ENCODE results near the gene PAAF1. TPM values are rescaled to one million over a fixed set of nuclear protein-coding genes. Genes with fewer than 3 reads are reported as not detected.

The PAAF1 gene
- total and polyA plus RNA-seq, 12 donors: 14.2 to 55.9 (median 28.0) TPM

DNA sequence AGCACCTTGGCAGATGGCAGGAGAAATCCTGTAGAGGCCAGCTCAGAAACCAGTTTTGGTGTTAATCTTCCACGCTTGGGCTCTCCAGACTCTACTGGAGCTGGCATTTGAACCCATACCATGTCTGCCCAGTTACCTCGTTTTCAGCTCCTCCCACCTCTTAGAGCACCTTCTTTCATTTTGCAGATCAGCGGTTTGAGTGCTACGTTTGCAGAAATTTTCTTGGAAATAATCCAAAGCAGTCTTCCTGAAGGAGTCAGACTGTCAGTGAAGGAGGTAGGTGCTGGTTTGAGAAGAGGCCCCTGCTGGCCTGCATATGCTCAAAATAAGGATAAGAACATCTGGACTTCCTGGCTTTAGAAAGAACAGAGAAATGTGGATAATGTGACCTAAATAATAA, 13.8 kb upstream of the PAAF1 start:
- Histone ChIP-seq H3K9me3 (replicated peaks in 1 of 3) (no peaks in the 10 kb centered on the region), H3K27ac (no peak overlapping the region), H3K4me3 (no peak overlapping the region), H3K36me3 (replicated peaks in 1 of 2) (no peaks in the 10 kb centered on the region), H3K4me1 (replicated peaks in 1 of 2) (peaks cover 6 to 16% of the 10 kb centered on the region in 2 donors), H3K27me3 (no peaks in the 10 kb centered on the region)
- 68 to 89% (median 82%) methylated on average over 4 of the region's 4 CpGs for WGBS, 4 donors
- intact Hi-C loops (cut with DNase I): loop anchor here in 1 of 2 donors (10.0 kb wide), 1 partner anchor 68 kb away; no protein-coding TSS in a partner anchor
- DNase-seq: no peak
- TF ChIP-seq POLR2A (IDR thresholded peaks at IDR 0.05): no peak
- TF ChIP-seq, protein P1, sequence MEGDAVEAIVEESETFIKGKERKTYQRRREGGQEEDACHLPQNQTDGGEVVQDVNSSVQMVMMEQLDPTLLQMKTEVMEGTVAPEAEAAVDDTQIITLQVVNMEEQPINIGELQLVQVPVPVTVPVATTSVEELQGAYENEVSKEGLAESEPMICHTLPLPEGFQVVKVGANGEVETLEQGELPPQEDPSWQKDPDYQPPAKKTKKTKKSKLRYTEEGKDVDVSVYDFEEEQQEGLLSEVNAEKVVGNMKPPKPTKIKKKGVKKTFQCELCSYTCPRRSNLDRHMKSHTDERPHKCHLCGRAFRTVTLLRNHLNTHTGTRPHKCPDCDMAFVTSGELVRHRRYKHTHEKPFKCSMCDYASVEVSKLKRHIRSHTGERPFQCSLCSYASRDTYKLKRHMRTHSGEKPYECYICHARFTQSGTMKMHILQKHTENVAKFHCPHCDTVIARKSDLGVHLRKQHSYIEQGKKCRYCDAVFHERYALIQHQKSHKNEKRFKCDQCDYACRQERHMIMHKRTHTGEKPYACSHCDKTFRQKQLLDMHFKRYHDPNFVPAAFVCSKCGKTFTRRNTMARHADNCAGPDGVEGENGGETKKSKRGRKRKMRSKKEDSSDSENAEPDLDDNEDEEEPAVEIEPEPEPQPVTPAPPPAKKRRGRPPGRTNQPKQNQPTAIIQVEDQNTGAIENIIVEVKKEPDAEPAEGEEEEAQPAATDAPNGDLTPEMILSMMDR (IDR thresholded peaks at IDR 0.05): no peak

DNA sequence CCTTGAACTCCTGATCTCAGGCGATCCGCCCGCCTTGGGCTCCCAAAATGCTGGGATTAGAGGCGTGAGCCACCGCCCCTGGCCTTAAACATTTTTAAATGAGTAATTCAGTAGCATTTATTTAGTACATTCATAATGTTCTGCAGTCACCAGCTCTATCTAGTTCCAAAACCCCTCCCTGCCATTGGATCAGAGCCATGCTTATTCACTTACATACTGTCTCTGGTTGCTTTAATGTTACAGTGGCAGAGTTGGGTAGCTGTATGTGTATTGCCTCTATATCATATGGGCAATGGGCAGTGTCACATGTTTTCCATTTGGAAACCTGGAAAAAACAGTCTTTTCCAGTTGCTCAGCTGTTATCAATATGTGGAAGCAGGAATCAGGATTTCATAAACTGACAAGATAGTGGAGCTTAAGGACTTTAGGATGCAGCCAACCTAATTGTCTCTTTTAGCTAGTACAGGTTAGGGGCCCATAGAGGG, 10.7 kb upstream of the PAAF1 start:
- peak in 5 of 7 donors; percentile 36 to 66 (median 44) for DNase-seq
- H3K27ac ChIP-seq: peak overlapping the region; percentile 47 to 84 (median 60)
- no peaks in the 10 kb centered on the region for H3K36me3 ChIP-seq (replicated peaks in 1 of 2)

DNA sequence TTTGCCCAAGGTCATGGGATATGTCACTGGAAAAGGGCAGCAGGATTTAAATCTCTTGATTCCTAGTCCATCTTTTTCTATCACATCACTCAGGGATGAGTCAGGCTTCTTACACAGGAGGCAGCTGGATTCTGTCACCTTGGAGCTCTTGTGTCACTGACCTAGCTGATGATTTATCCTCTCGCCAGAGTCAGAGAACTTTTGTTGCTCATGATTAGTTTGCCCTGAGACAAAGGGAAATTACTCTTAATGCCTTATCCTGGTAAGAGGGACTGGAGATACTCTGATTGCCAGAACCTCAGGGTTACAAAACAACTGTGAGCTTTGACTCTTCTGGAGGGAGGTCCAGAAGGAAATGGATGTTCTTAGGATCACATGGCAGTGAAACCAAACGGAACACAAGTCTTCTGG, 10.2 kb upstream of the PAAF1 start:
- Histone ChIP-seq H3K9me3 (replicated peaks in 1 of 3) (no peaks in the 10 kb centered on the region), H3K4me1 (replicated peaks in 1 of 2) (peaks cover 9 to 36% of the 10 kb centered on the region in 2 donors), H3K4me3 (no peak overlapping the region), H3K27ac (peak overlapping the region; percentile 47 to 84 (median 72)), H3K36me3 (replicated peaks in 1 of 2) (peaks cover 0 to 4% of the 10 kb centered on the region in 2 donors), H3K27me3 (no peaks in the 10 kb centered on the region)
- peak; percentile 65 to 92 (median 83) for DNase-seq
- intact Hi-C loops (cut with DNase I): loop anchor here in 1 of 2 donors (10.0 kb wide), 1 partner anchor 72 kb away; no protein-coding TSS in a partner anchor
- TF ChIP-seq POLR2A (IDR thresholded peaks at IDR 0.05): peak in 1 of 2 donors; percentile 53
- TF ChIP-seq, protein P1 (IDR thresholded peaks at IDR 0.05): no peak
- WGBS, 4 donors: 22 to 29% (median 27%) methylated on average over 2 of the region's 2 CpGs

More for the DNA sequence above, 10.7 kb upstream of the PAAF1 start:
- H3K4me1 ChIP-seq (replicated peaks in 1 of 2): peaks cover 9 to 36% of the 10 kb centered on the region in 2 donors
- H3K4me3 ChIP-seq: no peak overlapping the region
- intact Hi-C loops (cut with DNase I): loop anchor here in 1 of 2 donors (10.0 kb wide), 1 partner anchor 71 kb away; no protein-coding TSS in a partner anchor
- H3K9me3 ChIP-seq (replicated peaks in 1 of 3): no peaks in the 10 kb centered on the region
- no peak for TF ChIP-seq POLR2A (IDR thresholded peaks at IDR 0.05)
- TF ChIP-seq, protein P1 (IDR thresholded peaks at IDR 0.05): peak in 1 of 6 experiments; percentile 10
- WGBS, 4 donors: 26 to 48% (median 36%) methylated on average over 5 of the region's 5 CpGs
- no peaks in the 10 kb centered on the region for H3K27me3 ChIP-seq

DNA sequence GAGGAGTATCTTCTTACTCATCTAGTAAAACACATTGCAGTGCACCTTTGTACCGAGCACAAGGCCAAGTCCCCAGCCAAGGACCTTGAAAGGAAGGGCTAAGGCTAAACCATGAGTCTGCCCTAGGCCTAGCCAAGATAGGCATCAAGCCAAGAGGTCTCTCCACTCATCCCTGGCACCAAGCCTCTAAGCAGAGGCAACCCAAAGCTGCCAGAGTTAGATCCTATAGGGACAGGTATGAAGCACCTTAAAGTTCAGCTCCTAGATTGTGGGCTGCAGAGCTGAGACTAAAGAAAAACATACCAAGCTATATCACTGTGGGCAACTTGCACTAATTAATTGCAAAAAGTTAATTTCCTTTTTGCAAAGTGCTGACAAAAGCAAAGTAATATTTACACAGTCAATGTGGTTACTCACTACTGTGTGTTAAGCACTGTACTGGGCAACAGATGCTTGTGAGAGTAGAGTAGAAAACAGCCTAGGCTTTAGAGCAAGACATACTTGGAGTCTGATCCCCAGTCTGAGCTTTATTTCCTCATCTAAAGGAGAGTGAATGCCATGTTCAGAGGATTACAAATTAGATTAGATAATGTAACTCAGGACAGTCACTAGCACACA, 7.4 kb upstream of the PAAF1 start:
- Histone ChIP-seq H3K27me3 (no peaks in the 10 kb centered on the region), H3K36me3 (replicated peaks in 1 of 2) (peaks cover 0 to 22% of the 10 kb centered on the region in 2 donors), H3K4me1 (replicated peaks in 1 of 2) (peaks cover 9 to 36% of the 10 kb centered on the region in 2 donors), H3K9me3 (replicated peaks in 1 of 3) (no peaks in the 10 kb centered on the region), H3K27ac (peak overlapping the region in 4 of 5 donors; percentile 33 to 82 (median 65)), H3K4me3 (no peak overlapping the region)
- TF ChIP-seq POLR2A (IDR thresholded peaks at IDR 0.05): no peak
- TF ChIP-seq, protein P1 (IDR thresholded peaks at IDR 0.05): no peak
- DNase-seq: peak; percentile 58 to 85 (median 79)
- 18 to 48% (median 40%) methylated on average over 1 of the region's 1 CpG for WGBS, 4 donors
- intact Hi-C loops (cut with DNase I): loop anchor here in 1 of 2 donors (10.0 kb wide), 1 partner anchor 75 kb away; no protein-coding TSS in a partner anchor
